Measurements from ENCODE around the gene PLSCR1.
"Not testable (repeated sequence)": the region's sequence is repeated elsewhere in the genome, so short reads cannot be mapped to it uniquely, and the experiment has no call there.

The PLSCR1 gene

GRCh38 chr3:146501752-146502151 lies 42.7 kb downstream of the PLSCR1 start:
- no peak for DNase-seq (ENCODE audit: low read depth in 1 of 2, low spot score in 1 of 2)
- no peak for TF ChIP-seq POLR2AphosphoS5 (IDR thresholded peaks at IDR 0.05; ENCODE audit: low read depth)
- TF ChIP-seq REST (IDR thresholded peaks at IDR 0.05; ENCODE audit: insufficient replicate concordance, low read depth) = no peak
- no peak for TF ChIP-seq CTCF (IDR thresholded peaks at IDR 0.05; ENCODE audit: insufficient read depth, low read length)
- TF ChIP-seq SPI1 (IDR thresholded peaks at IDR 0.05; ENCODE audit: borderline replicate concordance, low read depth) = no peak
- no peak for TF ChIP-seq GABPA (IDR thresholded peaks at IDR 0.05; ENCODE audit: low read depth)
- Histone ChIP-seq H3K27ac (replicated peaks) (no peak overlapping the region), H3K27me3 (ENCODE audit: insufficient read depth, poor library complexity, severe bottlenecking) (no peaks in the 10 kb centered on the region), H3K4me3 (replicated peaks; ENCODE audit: insufficient read depth, low read length) (no peak overlapping the region)

GRCh38 chr3:146499701-146500100 lies 44.7 kb downstream of the PLSCR1 start:
- Histone ChIP-seq H3K27ac (replicated peaks) (no peak overlapping the region), H3K4me3 (replicated peaks; ENCODE audit: insufficient read depth, low read length) (no peak overlapping the region), H3K27me3 (ENCODE audit: insufficient read depth, poor library complexity, severe bottlenecking) (no peaks in the 10 kb centered on the region)
- DNase-seq (ENCODE audit: low read depth in 1 of 2, low spot score in 1 of 2) = no peak
- TF ChIP-seq CTCF (IDR thresholded peaks at IDR 0.05; ENCODE audit: insufficient read depth, low read length) (no peak), REST (IDR thresholded peaks at IDR 0.05; ENCODE audit: insufficient replicate concordance, low read depth) (no peak), GABPA (IDR thresholded peaks at IDR 0.05; ENCODE audit: low read depth) (no peak), POLR2AphosphoS5 (IDR thresholded peaks at IDR 0.05; ENCODE audit: low read depth) (no peak), SPI1 (IDR thresholded peaks at IDR 0.05; ENCODE audit: borderline replicate concordance, low read depth) (no peak)

- no peak for TF ChIP-seq CTCF (IDR thresholded peaks at IDR 0.05; ENCODE audit: insufficient read depth, low read length)
- TF ChIP-seq REST (IDR thresholded peaks at IDR 0.05; ENCODE audit: insufficient replicate concordance, low read depth) = no peak
- no peak for TF ChIP-seq GABPA (IDR thresholded peaks at IDR 0.05; ENCODE audit: low read depth)
- TF ChIP-seq POLR2AphosphoS5 (IDR thresholded peaks at IDR 0.05; ENCODE audit: low read depth) = no peak
- TF ChIP-seq SPI1 (IDR thresholded peaks at IDR 0.05; ENCODE audit: borderline replicate concordance, low read depth) = no peak
- Histone ChIP-seq H3K27me3 (ENCODE audit: insufficient read depth, poor library complexity, severe bottlenecking) (no peaks in the 10 kb centered on the region), H3K27ac (replicated peaks) (no peak overlapping the region), H3K4me3 (replicated peaks; ENCODE audit: insufficient read depth, low read length) (no peak overlapping the region)
- DNase-seq (ENCODE audit: low read depth in 1 of 2, low spot score in 1 of 2) = no peak
These were observed 46.2 kb downstream of the PLSCR1 start for GRCh38 chr3:146498002-146498736.

- H3K4me3 ChIP-seq (replicated peaks; ENCODE audit: insufficient read depth, low read length); DNase-seq (ENCODE audit: low read depth in 1 of 2, low spot score in 1 of 2); H3K27ac ChIP-seq (replicated peaks); H3K27me3 ChIP-seq (ENCODE audit: insufficient read depth, poor library complexity, severe bottlenecking): not testable (repeated sequence)
These were observed 47.1 kb downstream of the PLSCR1 start for GRCh38 chr3:146497145-146497843.

Data from HL-60 (cell line).